Activated CD4-positive, alpha-beta T cell treated with anti-CD3 and anti-CD28 coated beads for 48 hours (primary cell): ENCODE data around the gene TRDMT1.

Experiments used
- DNase-seq: peaks from one replicate; pipeline ENCODE4 v3.0.0-alpha.2; 2020

The TRDMT1 gene, protein sequence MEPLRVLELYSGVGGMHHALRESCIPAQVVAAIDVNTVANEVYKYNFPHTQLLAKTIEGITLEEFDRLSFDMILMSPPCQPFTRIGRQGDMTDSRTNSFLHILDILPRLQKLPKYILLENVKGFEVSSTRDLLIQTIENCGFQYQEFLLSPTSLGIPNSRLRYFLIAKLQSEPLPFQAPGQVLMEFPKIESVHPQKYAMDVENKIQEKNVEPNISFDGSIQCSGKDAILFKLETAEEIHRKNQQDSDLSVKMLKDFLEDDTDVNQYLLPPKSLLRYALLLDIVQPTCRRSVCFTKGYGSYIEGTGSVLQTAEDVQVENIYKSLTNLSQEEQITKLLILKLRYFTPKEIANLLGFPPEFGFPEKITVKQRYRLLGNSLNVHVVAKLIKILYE

GRCh38 chr10:17200912-17201793, at the start of gene TRDMT1:
TRDMT1 (minus strand) TSS chr10:17201672; CDS start chr10:17201634, 38 bp downstream.
- DNase-seq: peak; percentile 85

DNA sequence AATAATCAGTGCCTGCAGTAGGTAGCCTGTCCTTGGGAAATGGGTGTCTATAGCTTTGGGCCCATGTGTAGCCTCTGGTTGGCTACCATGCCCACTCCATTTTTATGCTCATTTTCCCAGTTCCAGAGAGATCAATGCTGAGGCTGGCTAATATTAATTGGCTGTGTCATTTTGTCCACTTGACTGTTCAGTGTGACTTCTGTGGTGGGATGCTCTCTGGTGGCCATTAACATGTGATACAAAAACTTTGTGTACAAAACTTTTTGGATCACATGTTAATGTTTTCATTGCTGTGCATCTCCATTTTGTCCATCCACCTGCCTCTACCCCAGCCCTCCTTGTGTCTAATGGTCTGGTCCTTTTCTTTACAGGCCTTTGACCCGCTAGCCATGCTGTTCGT, 49.3 kb upstream of the TRDMT1 start:
- DNase-seq: no peak

DNA sequence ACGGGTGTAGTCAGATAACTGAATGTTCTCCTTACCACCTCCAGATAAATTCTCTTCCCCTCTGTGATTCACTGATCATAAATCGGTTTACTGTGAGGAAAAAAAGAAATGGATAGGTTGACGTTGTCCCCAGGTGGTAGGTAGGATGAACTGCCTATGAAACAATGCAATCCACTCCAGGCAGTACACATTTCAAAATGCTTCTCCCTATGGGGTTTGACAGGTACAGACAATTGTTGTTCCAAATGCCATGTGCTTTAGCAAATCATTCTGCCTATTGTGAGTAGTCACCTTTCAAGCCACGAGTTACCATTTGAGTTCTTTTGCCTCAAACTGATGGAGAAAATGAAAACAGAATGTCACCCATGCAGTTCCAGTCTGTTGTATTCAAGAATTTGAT, 48.3 kb upstream of the TRDMT1 start:
- no peak for DNase-seq

GRCh38 chr10:17248964-17249363, 47.5 kb upstream of the TRDMT1 start:
- DNase-seq: no peak

- DNase-seq: no peak
Observed at GRCh38 chr10:17247210-17247609, 45.7 kb upstream of the TRDMT1 start.

GRCh38 chr10:17244700-17245365, 43.4 kb upstream of the TRDMT1 start:
- DNase-seq: no peak

- no peak for DNase-seq
Observed at GRCh38 chr10:17241611-17242333, 40.3 kb upstream of the TRDMT1 start.

- no peak for DNase-seq
Observed at GRCh38 chr10:17240616-17241015, 39.1 kb upstream of the TRDMT1 start.

DNA sequence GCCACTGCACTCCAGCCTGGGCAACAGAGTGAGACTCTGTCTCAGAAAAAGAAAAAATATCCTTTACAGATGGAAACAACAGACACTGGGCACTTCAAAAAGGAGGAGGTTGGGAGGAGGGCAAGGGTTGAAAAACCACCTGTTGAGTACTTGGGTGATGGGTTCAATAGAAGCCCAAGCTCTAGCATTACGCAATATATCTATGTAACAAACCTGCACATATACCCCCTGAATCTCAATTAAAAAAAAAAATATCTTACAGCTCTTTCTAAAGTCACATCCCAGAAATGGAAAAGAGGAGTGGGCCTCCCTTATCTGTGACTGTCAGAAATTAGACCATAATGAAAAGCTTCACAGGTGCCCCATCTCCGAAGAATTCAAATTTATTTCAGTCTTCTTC, 38.6 kb upstream of the TRDMT1 start:
- DNase-seq: no peak

- DNase-seq: no peak
Observed at GRCh38 chr10:17239345-17240085, 38.0 kb upstream of the TRDMT1 start.

DNA sequence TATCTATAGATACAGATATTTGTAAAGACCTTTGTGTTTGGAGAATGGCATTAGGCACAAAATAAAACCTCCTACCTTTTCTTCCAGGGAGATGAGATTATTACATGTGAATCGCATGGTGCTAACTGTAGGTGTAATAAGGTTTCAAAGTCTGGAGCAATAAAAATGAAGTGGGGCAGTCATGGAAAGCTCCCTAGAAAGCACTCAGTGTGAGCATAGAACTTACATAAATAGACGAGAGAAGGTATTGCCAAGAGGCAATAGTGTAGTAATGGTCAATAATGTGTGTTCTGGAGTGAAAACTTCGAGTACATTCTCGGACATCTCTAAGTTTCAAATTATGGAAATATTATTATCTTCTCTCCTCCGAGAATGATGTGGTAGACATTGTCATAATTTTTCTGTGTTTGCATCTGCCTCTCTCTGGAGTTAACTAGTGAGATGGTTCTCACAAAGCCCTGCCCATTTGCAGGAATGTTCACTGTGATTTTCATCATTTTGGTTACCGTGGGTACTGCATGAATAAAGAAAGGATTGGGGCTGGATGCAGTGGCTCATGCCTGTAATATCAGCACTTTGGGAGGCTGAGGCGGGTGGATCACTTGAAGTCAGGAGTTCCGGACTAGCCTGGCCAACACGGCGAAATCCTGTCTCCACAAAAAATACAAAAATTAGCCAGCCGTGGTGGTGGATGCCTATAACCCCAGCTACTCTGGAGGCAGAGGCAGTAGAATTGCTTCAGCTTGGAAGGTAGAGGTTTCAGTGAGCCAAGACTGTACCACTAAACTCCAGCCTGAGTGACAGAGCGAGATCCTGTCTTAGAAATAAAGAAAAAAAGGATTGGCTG, 37.2 kb upstream of the TRDMT1 start:
- DNase-seq: no peak

- DNase-seq: no peak
Observed at GRCh38 chr10:17237915-17238444, 36.5 kb upstream of the TRDMT1 start.

DNA sequence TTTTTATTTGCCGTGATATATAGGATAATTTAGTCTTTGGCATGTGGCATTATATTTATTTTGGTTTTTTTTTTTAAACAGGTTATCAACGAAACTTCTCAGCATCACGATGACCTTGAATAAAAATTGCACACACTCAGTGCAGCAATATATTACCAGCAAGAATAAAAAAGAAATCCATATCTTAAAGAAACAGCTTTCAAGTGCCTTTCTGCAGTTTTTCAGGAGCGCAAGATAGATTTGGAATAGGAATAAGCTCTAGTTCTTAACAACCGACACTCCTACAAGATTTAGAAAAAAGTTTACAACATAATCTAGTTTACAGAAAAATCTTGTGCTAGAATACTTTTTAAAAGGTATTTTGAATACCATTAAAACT, 35.7 kb upstream of the TRDMT1 start:
- no peak for DNase-seq

DNA sequence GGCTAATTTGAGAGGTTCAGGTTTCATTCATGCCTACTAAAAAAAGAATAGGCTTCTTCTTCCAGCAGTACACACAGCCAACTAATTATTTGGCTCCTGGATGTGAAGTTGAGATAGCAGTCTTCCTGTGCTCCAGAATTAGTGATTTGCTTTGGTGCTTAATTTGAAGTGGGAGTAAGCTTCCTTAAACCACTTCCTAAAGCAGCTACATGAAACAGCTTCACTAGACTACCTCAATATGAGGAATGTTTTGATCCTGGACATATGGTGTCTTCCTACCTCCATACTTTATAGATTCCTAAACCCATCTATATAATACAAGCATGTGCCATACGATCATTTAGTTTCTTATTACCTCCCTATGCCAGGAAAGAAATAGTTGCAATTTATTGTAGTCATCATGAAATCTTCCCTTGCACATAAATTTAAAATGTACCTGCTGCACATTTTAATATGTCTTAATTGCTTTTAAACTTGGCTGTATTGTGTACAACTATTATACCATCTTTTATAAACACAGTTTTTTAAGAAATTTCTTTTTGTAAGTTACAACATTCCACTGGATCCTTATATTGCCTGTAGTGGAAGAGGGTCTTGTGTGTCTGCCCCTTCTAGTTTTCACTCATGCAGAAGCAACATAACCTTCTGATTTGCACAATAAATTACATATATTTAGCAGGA, 35.1 kb upstream of the TRDMT1 start:
- no peak for DNase-seq

GRCh38 chr10:17235136-17235535, 33.7 kb upstream of the TRDMT1 start:
- DNase-seq: no peak

GRCh38 chr10:17234431-17234945, 33.0 kb upstream of the TRDMT1 start:
- no peak for DNase-seq

DNA sequence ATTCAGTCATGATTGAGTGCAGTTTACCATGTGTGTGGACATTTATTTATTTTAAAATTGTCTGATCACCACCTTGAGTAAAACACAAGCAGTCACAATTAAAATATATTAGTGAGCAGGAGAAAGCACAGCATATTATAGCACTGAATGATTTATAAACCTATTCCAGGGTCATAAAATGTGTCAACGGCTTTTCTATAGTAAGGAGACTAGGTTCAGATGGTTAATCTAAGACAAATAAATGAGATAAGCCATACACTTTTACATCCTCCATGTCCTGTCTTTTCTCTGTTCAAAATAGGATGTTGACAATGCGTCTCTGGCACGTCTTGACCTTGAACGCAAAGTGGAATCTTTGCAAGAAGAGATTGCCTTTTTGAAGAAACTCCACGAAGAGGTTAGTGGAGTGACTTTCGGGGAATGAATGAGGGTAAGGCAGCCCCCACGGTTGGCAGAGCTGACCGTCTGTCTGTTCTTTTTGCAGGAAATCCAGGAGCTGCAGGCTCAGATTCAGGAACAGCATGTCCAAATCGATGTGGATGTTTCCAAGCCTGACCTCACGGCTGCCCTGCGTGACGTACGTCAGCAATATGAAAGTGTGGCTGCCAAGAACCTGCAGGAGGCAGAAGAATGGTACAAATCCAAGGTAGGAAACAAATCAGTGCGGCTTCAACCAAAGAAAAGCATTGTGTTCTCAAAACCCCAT, 32.0 kb upstream of the TRDMT1 start:
- no peak for DNase-seq

- no peak for DNase-seq
Observed at GRCh38 chr10:17232276-17232960, 30.9 kb upstream of the TRDMT1 start.

DNA sequence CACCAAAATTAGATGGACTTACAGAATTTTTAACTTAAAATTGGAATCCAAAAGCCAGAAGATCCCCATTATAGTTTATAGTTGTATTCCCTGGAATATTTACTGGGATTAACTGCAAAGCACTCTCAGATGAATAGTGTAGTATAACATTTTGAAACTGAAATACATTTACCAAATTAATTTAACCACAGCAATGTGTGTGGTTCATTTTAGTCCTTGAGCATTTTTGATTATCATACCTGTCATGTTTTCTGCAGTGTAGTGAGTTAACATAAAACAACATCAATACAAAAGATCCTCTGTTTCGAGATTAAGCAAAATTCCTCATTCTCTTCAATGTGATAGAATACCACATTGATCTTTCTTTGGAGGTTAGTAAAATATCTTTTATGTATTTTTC, 30.3 kb upstream of the TRDMT1 start:
- DNase-seq: no peak
